Ishikawa (cell line): ENCODE measurements around the gene WDR46.

ENCODE experiments used
- CREB1 ChIP-seq: IDR thresholded peaks from 2 replicates; pipeline ENCODE4 v1.6.1; 2012; ENCODE audit warnings: low read depth
- REST ChIP-seq: IDR thresholded peaks from 2 replicates; pipeline ENCODE4 v1.6.1; 2012; ENCODE audit warnings: low read depth, mild to moderate bottlenecking
- TAF1 ChIP-seq: IDR thresholded peaks from 2 replicates; pipeline ENCODE4 v1.6.1; 2012; ENCODE audit warnings: low read depth, mild to moderate bottlenecking
- USF1 ChIP-seq: IDR thresholded peaks from 2 replicates; pipeline ENCODE4 v1.6.1; 2012

GRCh38 chr6:33296797-33297405, 7.9 kb upstream of the WDR46 start:
- no peak for TF ChIP-seq TAF1
- TF ChIP-seq CREB1 = no peak
- TF ChIP-seq REST = no peak
- no peak for TF ChIP-seq USF1
